GM12865 (cell line): ENCODE data around the gene CSK.

Source experiments
- DNase-seq: peaks from one replicate; pipeline ENCODE4 v3.0.0; 2010; ENCODE audit warnings: low read depth
- H3K4me3 ChIP-seq: 2 replicates; pipeline ENCODE4 v1.5.1; 2011; ENCODE audit warnings: mild to moderate bottlenecking, low read depth, low read length, control low read depth
- TF ChIP-seq, protein P1 (sequence below): IDR thresholded peaks from 2 replicates; pipeline ENCODE4 v1.5.1; 2011; ENCODE audit warnings: low read length, control low read depth, low read depth, inconsistent platforms; ENCODE audit not compliant: insufficient read depth; ENCODE audit errors: missing control alignments

CSK gene

GRCh38 chr15:74835312-74835823, 53.5 kb downstream of the CSK start:
- no peak overlapping the region for H3K4me3 ChIP-seq
- TF ChIP-seq, protein P1, sequence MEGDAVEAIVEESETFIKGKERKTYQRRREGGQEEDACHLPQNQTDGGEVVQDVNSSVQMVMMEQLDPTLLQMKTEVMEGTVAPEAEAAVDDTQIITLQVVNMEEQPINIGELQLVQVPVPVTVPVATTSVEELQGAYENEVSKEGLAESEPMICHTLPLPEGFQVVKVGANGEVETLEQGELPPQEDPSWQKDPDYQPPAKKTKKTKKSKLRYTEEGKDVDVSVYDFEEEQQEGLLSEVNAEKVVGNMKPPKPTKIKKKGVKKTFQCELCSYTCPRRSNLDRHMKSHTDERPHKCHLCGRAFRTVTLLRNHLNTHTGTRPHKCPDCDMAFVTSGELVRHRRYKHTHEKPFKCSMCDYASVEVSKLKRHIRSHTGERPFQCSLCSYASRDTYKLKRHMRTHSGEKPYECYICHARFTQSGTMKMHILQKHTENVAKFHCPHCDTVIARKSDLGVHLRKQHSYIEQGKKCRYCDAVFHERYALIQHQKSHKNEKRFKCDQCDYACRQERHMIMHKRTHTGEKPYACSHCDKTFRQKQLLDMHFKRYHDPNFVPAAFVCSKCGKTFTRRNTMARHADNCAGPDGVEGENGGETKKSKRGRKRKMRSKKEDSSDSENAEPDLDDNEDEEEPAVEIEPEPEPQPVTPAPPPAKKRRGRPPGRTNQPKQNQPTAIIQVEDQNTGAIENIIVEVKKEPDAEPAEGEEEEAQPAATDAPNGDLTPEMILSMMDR: peak; percentile 78
- DNase-seq: peak; percentile 49

DNA sequence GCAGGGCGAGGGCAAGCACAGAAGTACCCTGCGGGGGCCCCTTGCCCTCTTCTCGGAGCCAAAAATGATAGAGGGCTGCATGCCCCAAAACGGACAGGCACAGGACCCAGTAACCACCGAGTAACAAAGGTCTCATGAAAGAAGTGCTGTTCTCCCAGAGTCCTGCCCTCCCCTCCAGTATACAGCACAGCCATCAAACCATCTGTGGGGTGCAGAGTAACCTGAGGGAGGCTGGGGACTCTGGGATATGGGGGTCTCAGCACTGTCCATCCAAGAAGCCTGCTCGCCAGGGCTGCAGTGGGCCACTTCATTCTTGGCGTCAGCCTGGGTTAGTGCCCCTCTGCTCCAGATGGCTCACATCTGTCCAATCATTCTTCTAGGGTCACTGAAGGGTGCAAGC, 55.0 kb downstream of the CSK start:
- TF ChIP-seq, protein P1: no peak
- no peak for DNase-seq
- H3K4me3 ChIP-seq: no peak overlapping the region

DNA sequence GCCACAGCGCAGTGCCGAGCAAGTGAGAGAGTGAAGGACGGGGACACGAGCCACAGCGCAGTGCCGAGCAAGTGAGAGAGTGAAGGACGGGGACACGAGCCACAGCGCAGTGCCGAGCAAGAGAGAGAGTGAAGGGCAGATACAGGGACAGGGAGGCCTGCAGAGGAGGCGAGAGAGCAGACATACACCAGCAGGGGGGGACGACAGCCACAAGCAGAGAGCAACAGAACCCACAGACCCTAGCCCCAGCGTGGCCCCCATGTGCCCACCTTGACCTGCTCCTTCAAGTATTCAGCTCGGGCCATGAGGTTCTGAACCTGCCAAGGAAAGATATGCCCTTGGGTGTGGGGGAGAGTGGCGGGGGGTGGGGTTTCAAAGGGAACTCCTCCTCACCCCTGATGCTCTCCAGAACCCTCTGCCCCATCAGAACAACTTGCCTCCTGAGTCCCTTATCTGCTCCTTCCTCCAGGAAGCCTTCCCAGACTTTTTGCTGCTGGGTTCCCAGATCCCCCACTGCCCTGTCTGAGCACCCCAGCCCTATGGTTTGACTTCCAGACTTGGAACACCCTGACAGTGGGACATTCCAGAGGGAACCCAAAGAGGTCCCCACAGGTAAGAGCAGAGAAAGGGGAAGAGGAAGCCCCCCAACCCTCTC, 55.7 kb downstream of the CSK start:
- H3K4me3 ChIP-seq: no peak overlapping the region
- TF ChIP-seq, protein P1: no peak
- no peak for DNase-seq

DNA sequence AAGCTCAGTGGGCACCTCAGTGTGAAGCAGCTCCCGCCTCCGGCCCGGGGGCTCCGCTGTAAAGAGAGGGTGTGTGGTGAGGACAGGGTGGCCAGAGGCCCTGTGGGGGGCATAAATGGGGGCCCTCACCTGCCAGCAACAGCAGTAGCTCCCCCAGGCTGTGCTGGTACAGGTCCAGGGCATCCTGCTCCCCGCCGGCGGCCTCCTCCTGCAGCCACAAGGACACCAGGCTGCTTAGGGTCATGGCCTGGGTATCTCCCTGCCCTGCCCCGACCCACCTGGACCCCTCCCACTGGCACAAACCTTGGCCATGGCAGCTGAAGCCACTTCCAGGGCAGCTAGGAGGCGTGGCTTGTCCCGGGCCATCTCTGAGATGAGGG, 56.2 kb downstream of the CSK start:
- no peak overlapping the region for H3K4me3 ChIP-seq
- no peak for DNase-seq
- TF ChIP-seq, protein P1: no peak

DNA sequence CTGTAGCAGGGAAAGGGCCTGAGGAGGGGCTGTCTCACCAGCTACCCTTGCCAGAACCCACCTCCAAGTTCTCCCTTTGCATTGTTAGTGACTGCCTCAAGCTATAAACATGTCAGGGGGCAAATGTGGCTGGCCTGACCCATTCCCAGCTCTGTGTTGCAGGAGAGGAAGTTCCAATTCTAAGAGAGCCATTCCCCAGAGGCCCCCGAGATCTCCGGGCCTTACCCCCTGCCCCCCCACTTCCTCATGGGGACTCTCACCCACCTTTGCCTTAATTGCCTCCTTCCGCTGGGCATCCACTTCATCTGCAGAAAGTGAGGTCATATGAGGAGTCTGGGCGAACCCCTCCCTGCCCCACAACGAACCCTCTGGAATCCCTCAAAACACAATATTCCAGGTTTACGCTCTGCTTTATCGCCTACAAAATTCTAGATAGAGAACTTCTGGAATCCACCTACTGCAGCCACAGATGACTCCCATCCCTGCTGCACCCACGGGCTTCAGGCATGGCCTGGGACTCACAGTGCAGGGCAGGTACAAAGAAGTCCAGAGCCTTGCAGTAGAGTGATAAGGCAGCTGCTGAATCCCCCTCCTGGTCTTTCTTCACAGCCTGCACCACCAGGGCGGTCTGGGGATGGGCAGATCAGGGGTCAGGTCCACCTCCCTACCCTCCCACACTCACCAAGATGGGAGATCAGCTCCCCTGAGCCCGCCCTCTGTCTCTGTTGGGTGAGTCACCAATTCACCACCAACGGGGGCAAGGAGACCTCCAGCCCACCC, 57.1 kb downstream of the CSK start:
- H3K4me3 ChIP-seq: no peak overlapping the region
- no peak for DNase-seq
- TF ChIP-seq, protein P1: no peak

DNA sequence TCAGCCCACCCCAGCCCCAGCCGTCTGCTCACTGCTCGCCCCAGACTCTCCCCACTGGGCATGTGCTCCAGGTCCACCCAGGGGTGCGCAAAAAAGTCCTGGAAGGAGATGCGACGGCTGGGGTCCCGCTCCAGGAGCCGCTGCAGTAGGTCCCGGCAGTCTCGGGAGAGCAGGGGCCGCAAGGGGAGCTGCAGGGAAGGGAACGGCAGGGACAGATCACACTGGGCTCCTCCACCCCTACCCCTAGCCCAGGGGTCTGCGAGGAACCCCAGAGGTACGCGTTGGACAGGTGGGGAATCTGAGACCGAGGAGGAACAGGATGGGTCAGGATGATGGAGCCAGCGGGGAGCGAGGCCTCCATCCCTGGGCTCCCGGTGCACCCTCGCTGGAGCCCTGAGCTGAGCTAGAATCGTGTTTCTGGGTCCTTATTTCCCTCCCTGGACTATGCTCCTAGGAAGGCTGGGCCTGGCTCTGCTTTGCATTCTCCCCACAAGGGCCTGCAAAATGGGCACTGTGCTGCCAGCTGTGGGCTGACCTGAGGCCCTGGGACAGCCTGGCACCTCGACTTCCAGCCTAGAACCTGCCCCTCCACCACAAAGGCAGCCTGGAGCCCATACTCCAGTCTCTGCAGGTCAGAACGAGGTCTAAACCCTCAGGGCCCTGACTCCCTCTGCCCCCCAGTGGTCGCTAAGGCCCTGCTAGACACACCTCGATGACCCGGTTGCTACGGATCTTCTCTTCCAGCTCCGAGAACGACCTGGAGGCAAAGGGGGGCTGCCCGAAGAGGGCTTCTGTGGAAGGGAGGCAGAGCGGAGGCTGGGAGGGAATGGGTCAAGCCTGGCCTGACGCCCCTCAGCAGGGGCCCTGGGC, 57.9 kb downstream of the CSK start:
- no peak overlapping the region for H3K4me3 ChIP-seq
- no peak for DNase-seq
- TF ChIP-seq, protein P1: no peak
